Measurements from ENCODE around the gene ID3.
A peak's percentile ranks its signal among the peaks of the same experiment; 100 is the strongest.

The ID3 gene

DNA sequence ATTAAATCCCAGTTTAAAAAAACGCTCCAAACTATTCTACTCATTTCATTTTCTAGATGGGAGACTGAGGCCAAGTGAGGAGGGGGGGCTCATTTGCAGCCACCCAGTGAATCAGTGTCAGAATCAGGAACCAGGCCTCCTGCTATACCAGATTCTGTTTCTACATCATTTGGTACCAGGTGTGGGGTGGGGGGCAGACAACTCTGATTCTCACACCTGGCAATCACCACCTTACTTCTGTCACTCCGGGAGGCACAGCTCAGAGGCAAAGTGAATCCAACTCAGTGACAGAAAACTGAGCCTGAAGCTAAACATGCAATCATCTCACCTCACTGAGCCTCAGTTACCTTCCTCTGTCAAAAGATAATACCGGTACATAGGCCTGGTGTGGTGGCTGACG lies 23.5 kb upstream of the ID3 start:
- no peaks in the 10 kb centered on the region for H3K36me3 ChIP-seq (ENCODE audit: insufficient read depth, low read length)
- no peaks in the 10 kb centered on the region for H3K9me3 ChIP-seq (replicated peaks; ENCODE audit: low read length)
- H3K4me2 ChIP-seq (ENCODE audit: low read length): no peak overlapping the region
- H3K4me3 ChIP-seq (ENCODE audit: low read length): no peak overlapping the region
- H3K27me3 ChIP-seq (ENCODE audit: control insufficient read depth, insufficient read depth, low read length): no peaks in the 10 kb centered on the region
- H3K4me1 ChIP-seq (ENCODE audit: control insufficient read depth, insufficient read depth, low read length): peaks cover 51% of the 10 kb centered on the region
- peak overlapping the region; percentile 35 for H3K9ac ChIP-seq (ENCODE audit: low read depth, low read length)

DNA sequence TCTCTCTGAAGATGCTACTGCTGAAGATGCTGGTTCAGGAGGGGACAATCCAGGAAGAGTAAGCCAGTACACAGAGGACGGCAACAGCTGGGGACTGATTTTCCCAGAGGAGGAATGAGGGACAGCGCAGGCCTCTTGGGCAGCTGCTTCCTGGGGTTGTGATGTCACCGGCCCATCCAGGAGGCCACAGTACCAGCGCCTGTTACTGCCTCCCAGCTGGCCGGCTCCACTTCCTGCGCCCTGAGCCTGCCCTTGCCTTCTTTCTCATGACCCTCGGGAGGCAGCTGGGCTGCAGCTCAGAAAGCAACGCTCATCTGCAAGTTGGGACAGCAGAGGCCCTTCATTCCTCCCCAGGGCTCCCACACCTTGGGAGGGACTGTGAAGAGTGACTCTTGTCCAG lies 21.9 kb upstream of the ID3 start:
- Histone ChIP-seq H3K36me3 (ENCODE audit: insufficient read depth, low read length) (no peaks in the 10 kb centered on the region), H3K27me3 (ENCODE audit: control insufficient read depth, insufficient read depth, low read length) (no peaks in the 10 kb centered on the region), H3K9ac (ENCODE audit: low read depth, low read length) (peak overlapping the region; percentile 63), H3K4me2 (ENCODE audit: low read length) (peak overlapping the region; percentile 57), H3K4me1 (ENCODE audit: control insufficient read depth, insufficient read depth, low read length) (peaks cover 51% of the 10 kb centered on the region), H3K9me3 (replicated peaks; ENCODE audit: low read length) (no peaks in the 10 kb centered on the region), H3K4me3 (ENCODE audit: low read length) (peak overlapping the region; percentile 37)

DNA sequence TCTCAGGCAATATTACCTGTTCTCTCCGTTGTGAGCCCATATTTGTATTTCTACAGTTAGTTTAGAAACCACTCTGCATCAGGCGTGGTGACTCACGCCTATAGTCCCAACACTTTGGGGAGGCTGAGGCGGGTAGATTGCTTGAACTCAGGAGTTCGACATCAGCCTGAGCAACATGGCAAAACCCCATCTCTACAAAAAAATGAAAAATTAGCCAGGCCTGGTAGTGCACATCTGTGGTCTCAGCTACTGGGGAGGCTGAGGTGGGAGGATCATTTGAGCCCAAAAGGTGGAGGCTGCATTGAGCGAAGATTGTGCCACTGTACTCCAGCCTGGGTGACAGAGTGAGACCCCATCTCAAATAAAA lies 19.7 kb upstream of the ID3 start:
- no peak overlapping the region for H3K4me3 ChIP-seq (ENCODE audit: low read length)
- H3K9ac ChIP-seq (ENCODE audit: low read depth, low read length): peak overlapping the region; percentile 92
- H3K9me3 ChIP-seq (replicated peaks; ENCODE audit: low read length): no peaks in the 10 kb centered on the region
- H3K27me3 ChIP-seq (ENCODE audit: control insufficient read depth, insufficient read depth, low read length): no peaks in the 10 kb centered on the region
- no peak overlapping the region for H3K4me2 ChIP-seq (ENCODE audit: low read length)
- H3K36me3 ChIP-seq (ENCODE audit: insufficient read depth, low read length): no peaks in the 10 kb centered on the region
- peaks cover 57% of the 10 kb centered on the region for H3K4me1 ChIP-seq (ENCODE audit: control insufficient read depth, insufficient read depth, low read length)

DNA sequence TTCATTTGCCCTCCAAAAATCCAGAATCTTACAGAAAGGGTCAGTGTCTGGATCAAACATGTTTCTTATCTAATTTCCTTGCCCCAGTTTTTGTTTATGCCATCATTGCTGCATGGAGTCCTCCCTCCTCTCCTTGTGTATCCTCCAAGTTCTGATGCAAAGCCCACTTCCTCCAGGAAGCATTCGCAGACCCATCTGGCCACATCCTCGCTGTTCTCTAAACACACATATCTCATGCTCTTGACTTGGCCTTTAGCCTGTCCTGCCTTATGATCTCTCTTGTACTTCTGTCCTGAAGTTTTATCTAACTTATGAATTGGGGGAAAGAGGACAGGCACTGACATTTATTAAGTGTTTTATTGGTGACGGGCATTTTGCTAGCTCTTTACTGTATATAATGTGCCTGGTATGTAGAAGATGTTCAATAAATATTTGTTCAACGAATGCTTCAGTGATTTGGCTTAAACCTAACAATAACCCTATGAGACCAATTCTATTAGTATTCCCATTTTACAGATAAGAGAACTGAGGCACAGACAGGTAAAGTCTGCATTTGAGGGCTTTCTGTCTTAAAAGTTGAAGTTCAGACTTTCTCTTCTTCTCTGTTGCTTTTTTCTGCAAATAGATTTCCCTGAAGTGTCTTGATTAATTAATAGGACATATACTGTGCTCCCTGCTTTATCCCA lies 19.2 kb upstream of the ID3 start:
- H3K9ac ChIP-seq (ENCODE audit: low read depth, low read length): peak overlapping the region; percentile 92
- H3K27me3 ChIP-seq (ENCODE audit: control insufficient read depth, insufficient read depth, low read length): no peaks in the 10 kb centered on the region
- no peaks in the 10 kb centered on the region for H3K36me3 ChIP-seq (ENCODE audit: insufficient read depth, low read length)
- no peaks in the 10 kb centered on the region for H3K9me3 ChIP-seq (replicated peaks; ENCODE audit: low read length)
- peak overlapping the region; percentile 85 for H3K4me2 ChIP-seq (ENCODE audit: low read length)
- H3K4me1 ChIP-seq (ENCODE audit: control insufficient read depth, insufficient read depth, low read length): peaks cover 57% of the 10 kb centered on the region
- no peak overlapping the region for H3K4me3 ChIP-seq (ENCODE audit: low read length)

DNA sequence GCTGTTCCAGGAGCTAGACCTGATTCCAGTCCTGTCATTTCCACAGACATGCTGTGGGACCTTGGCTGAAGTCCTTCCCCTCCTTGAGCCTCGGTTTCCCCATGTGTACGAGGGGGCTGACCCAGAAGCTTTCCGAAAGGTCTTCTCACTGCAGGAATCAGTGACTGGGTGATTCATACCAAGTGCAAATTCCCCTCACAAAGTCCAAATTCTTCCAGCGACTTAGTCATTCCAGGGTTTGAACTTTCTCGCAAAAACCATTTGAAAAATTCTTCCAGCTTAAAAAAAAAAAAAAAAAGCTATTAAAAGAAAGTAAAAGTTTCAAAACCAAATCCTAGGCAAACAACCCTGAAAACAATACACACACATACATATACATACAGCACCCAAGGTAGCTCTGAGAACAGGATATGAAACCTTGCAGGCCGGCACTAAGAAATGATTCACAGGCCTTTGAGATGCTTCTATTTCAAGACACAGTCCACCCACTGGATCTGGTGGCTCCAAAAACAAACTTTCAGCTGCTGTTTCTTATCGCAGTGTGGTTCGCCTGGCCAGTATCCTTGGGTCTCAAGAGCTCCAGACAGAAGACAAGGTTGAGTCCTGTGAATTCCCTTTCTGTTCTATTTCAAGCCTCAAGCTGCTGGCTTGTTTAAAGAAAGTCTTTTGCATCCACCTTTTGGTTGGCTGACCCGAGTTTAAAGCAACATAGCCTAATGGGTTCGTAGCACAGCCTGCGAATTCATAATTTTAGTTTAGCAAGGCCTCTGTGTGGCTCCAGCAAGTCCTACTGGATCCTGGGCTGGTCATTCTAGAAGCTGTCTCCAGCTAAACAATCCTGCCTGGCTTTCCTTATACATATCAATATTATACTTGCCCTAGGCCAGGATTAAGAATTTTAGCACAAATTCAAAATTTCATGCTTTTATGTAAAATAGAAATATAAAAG lies 18.0 kb upstream of the ID3 start:
- Histone ChIP-seq H3K4me3 (ENCODE audit: low read length) (peak overlapping the region; percentile 59), H3K27me3 (ENCODE audit: control insufficient read depth, insufficient read depth, low read length) (no peaks in the 10 kb centered on the region), H3K4me2 (ENCODE audit: low read length) (peak overlapping the region; percentile 85), H3K4me1 (ENCODE audit: control insufficient read depth, insufficient read depth, low read length) (peaks cover 52% of the 10 kb centered on the region), H3K36me3 (ENCODE audit: insufficient read depth, low read length) (no peaks in the 10 kb centered on the region), H3K9ac (ENCODE audit: low read depth, low read length) (peak overlapping the region; percentile 92), H3K9me3 (replicated peaks; ENCODE audit: low read length) (no peaks in the 10 kb centered on the region)

DNA sequence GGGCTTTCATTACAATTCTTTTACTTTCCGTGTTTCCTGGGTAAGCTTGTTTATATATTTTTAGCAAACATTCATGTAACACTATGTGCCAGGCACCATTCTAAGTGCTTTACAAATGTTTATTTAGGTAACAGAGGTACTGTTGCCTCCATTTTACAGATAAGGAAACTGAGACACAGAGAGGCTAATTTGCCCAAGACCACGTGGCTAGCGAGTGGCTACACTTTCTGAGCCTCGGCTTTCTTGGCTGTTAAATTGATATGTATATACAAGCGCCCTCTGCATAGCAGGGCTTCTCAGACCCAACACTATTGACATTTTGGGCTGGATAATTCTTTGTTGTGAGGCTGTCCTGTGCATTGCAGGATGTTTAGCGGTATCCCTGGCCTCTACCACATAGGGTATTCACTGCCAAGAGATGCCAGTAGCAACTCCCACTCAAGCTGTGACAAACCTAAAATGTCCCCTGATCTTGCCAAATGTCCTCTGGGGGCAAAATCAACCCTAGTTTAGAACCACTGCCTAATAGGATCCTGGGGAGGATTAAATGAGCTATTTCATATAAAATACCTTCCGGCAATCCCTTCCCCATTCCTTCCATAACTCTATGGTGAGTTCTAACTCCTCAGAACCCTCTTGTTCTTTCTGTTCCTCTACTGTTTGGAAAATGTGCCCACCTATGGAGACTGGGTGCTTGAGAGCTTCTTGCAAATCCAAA lies 17.2 kb upstream of the ID3 start:
- no peaks in the 10 kb centered on the region for H3K9me3 ChIP-seq (replicated peaks; ENCODE audit: low read length)
- H3K27me3 ChIP-seq (ENCODE audit: control insufficient read depth, insufficient read depth, low read length): no peaks in the 10 kb centered on the region
- peaks cover 51% of the 10 kb centered on the region for H3K4me1 ChIP-seq (ENCODE audit: control insufficient read depth, insufficient read depth, low read length)
- H3K4me3 ChIP-seq (ENCODE audit: low read length): peak overlapping the region; percentile 59
- peak overlapping the region; percentile 92 for H3K9ac ChIP-seq (ENCODE audit: low read depth, low read length)
- H3K4me2 ChIP-seq (ENCODE audit: low read length): peak overlapping the region; percentile 85
- no peaks in the 10 kb centered on the region for H3K36me3 ChIP-seq (ENCODE audit: insufficient read depth, low read length)

DNA sequence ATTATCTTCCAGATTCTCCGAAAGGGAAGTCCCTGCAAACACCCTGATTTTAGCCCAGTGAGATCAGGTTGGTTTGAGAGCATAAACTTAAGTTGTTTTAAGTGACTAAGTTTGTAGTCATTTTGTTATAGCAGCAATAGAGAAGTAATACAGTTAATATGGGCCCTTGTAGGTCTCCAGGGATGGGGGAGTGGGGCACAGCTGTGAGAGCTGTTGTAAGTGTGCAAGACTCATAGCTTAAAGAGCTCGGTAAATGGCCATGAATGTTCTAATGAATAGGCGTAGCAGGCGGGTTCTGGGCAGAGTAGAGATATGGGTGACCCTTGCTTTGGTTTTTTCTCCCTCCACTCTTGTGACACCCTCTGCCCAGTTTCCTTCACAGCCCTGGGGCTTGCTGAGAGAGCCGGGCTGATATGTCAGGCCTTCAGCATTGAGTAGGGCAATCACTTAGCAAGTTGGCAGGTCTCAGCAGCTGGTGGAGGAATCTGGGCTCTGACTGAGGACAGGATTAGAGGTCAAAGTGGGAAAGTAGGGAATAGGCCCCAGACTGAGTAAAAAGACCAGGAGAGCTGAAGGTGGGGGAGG lies 16.0 kb upstream of the ID3 start:
- no peak overlapping the region for H3K4me2 ChIP-seq (ENCODE audit: low read length)
- peaks cover 41% of the 10 kb centered on the region for H3K4me1 ChIP-seq (ENCODE audit: control insufficient read depth, insufficient read depth, low read length)
- no peaks in the 10 kb centered on the region for H3K9me3 ChIP-seq (replicated peaks; ENCODE audit: low read length)
- no peaks in the 10 kb centered on the region for H3K36me3 ChIP-seq (ENCODE audit: insufficient read depth, low read length)
- H3K4me3 ChIP-seq (ENCODE audit: low read length): no peak overlapping the region
- no peaks in the 10 kb centered on the region for H3K27me3 ChIP-seq (ENCODE audit: control insufficient read depth, insufficient read depth, low read length)
- H3K9ac ChIP-seq (ENCODE audit: low read depth, low read length): peak overlapping the region; percentile 92

DNA sequence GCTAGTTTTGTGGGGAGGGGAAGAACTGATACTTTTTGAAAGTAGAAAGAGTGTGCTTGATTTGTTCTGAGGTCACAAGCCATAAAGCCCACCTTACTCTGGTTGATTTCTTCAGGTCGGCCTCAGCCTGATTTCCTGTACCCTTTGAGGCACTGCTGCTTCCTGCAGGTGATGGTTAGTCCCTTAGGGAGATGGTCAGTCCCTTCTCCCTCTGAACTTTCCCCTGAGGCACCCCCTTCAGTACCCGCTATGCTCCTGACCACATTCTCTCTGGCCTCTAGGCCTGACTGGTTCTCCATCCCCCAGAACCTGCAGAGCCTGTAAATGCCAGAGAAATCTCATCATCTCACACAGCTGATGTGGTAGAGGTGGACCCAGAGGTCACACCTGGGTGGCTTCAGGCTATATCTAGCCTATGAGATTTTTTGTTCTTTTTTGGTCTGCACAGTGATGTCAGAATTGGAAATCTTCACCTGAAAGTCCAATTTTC lies 15.0 kb upstream of the ID3 start:
- H3K4me2 ChIP-seq (ENCODE audit: low read length): no peak overlapping the region
- H3K36me3 ChIP-seq (ENCODE audit: insufficient read depth, low read length): no peaks in the 10 kb centered on the region
- H3K4me3 ChIP-seq (ENCODE audit: low read length): no peak overlapping the region
- H3K4me1 ChIP-seq (ENCODE audit: control insufficient read depth, insufficient read depth, low read length): peaks cover 41% of the 10 kb centered on the region
- H3K27me3 ChIP-seq (ENCODE audit: control insufficient read depth, insufficient read depth, low read length): no peaks in the 10 kb centered on the region
- no peak overlapping the region for H3K9ac ChIP-seq (ENCODE audit: low read depth, low read length)
- H3K9me3 ChIP-seq (replicated peaks; ENCODE audit: low read length): no peaks in the 10 kb centered on the region

DNA sequence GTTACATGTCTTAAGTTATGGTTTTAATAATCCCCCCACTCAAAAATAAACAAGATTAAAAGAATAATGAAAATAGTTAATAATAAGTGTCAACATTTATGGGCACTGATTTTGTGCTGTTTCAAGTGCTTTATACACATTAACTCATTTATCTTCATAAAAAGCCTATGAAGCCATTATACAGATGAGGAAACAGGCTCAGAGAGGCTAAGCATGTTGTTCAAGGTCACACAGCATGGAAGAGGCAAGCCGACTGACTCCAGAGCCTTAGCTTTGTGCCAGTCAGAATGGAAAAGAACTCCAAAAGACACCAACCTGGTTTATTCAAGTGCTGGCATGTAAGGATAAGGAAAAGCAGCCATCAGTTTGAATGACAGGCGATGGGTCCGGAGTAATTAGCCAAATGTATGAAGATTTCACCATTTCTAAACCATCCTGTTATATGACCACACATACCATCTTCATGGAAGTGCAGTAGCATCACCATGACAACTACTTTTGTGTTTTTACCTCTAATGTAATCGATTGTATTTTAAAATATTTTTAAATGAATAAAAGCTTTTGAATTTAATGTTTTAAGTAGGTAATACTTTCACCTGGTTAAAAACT lies 14.4 kb upstream of the ID3 start:
- Histone ChIP-seq H3K4me1 (ENCODE audit: control insufficient read depth, insufficient read depth, low read length) (peaks cover 44% of the 10 kb centered on the region), H3K36me3 (ENCODE audit: insufficient read depth, low read length) (no peaks in the 10 kb centered on the region), H3K4me2 (ENCODE audit: low read length) (no peak overlapping the region), H3K27me3 (ENCODE audit: control insufficient read depth, insufficient read depth, low read length) (no peaks in the 10 kb centered on the region), H3K9me3 (replicated peaks; ENCODE audit: low read length) (no peaks in the 10 kb centered on the region), H3K9ac (ENCODE audit: low read depth, low read length) (no peak overlapping the region), H3K4me3 (ENCODE audit: low read length) (no peak overlapping the region)

DNA sequence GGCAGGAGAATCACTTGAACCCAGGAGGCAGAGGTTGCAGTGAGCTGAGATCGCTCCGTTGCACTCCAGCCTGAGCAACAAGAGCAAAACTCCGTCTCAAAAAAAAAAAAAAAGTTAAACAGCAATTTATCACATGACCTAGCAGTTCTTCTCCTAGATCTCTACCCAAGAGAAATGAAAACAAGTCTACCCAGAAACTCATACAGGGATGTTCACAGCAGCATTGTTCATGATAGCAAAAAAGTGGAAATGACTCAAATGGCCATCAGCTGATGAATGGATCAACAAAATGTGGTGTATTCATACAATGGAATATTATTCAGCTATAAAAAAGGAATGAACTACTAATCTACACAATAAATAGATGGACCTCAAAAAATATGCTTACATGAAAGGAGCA lies 12.2 kb upstream of the ID3 start:
- Histone ChIP-seq H3K36me3 (ENCODE audit: insufficient read depth, low read length) (no peaks in the 10 kb centered on the region), H3K27me3 (ENCODE audit: control insufficient read depth, insufficient read depth, low read length) (no peaks in the 10 kb centered on the region), H3K9ac (ENCODE audit: low read depth, low read length) (no peak overlapping the region), H3K4me2 (ENCODE audit: low read length) (no peak overlapping the region), H3K4me1 (ENCODE audit: control insufficient read depth, insufficient read depth, low read length) (peaks cover 35% of the 10 kb centered on the region), H3K9me3 (replicated peaks; ENCODE audit: low read length) (no peaks in the 10 kb centered on the region), H3K4me3 (ENCODE audit: low read length) (no peak overlapping the region)
